SK-N-SH (cell line): ENCODE measurements around the gene EXOC4. TPM values are rescaled to one million over a fixed set of nuclear protein-coding genes. Genes with fewer than 3 reads are reported as not detected.

Experiments used
- CTCF ChIA-PET: fragments of 300-600, 350-600 bp; formaldehyde crosslinking; extraction: SDS; loops from one replicate; lab custom pipeline; 2021; lab: Yijun Ruan, JAX
- POLR2A ChIA-PET: fragments of 350-600 bp; sonication (Branson Sonifier 250); formaldehyde crosslinking; extraction: SDS; loops from one replicate; lab custom pipeline; 2020; ENCODE audit warnings: antibody characterized with exemption, inconsistent platforms; lab: Yijun Ruan, JAX
- DNase-seq: peaks from one replicate; pipeline ENCODE4 v3.0.0; 2012
- H2AFZ ChIP-seq: fragments of 200-600 bp; sonication (generic); 2 replicates; pipeline ENCODE4 v1.8.1; 2016; ENCODE audit warnings: antibody characterized with exemption, mild to moderate bottlenecking, low read depth
- H3F3A ChIP-seq: fragments of 200-600 bp; sonication (generic); replicated peaks from 2 replicates; pipeline ENCODE3; 2016; ENCODE audit warnings: antibody characterized with exemption, mild to moderate bottlenecking; ENCODE audit not compliant: insufficient read depth
- H3K27ac ChIP-seq, 2 experiments: fragments of 200-500 bp in 1 of 2; fragments of 200-600 bp in 1 of 2; sonication (Bioruptor generic) in 1 of 2; sonication (generic), shearing (Covaris generic) in 1 of 2; 2 replicates each; pipeline versions ENCODE4 v1.5.1 to v1.6.1; 2014 to 2016; ENCODE audit warnings: low read depth in 2 of 2, inconsistent platforms in 1 of 2, low read length in 1 of 2, mild to moderate bottlenecking in 1 of 2, mixed read lengths in 1 of 2
- H3K27me3 ChIP-seq: fragments of 200-600 bp; sonication (generic), shearing (Covaris generic); 2 replicates; pipeline ENCODE4 v1.6.1; 2016; ENCODE audit warnings: mixed run types; ENCODE audit not compliant: insufficient read depth
- H3K36me3 ChIP-seq, 2 experiments: fragments of 200-500 bp in 1 of 2; fragments of 200-600 bp in 1 of 2; sonication (Bioruptor generic) in 1 of 2; sonication (generic) in 1 of 2; replicated peaks in 1 of 2; 2 replicates each; pipeline versions ENCODE3 to v1.5.1; 2014 to 2016; ENCODE audit warnings: low read length in 1 of 2, mild to moderate bottlenecking in 1 of 2; ENCODE audit not compliant: insufficient read depth in 2 of 2, control insufficient read depth in 1 of 2
- H3K4me1 ChIP-seq, 2 experiments: fragments of 200-500 bp in 1 of 2; fragments of 200-600 bp in 1 of 2; sonication (Bioruptor generic) in 1 of 2; sonication (generic), shearing (Covaris generic) in 1 of 2; 2 replicates each; pipeline versions ENCODE4 v1.5.1 to v1.6.1; 2014 to 2016; ENCODE audit warnings: low read depth in 1 of 2, low read length in 1 of 2, mixed run types in 1 of 2; ENCODE audit not compliant: insufficient read depth in 2 of 2, control insufficient read depth in 1 of 2
- H3K4me2 ChIP-seq: fragments of 200-600 bp; sonication (generic), shearing (Covaris generic); 2 replicates; pipeline ENCODE4 v1.6.1; 2017; ENCODE audit warnings: mixed run types
- H3K4me3 ChIP-seq, 2 experiments: fragments of 200-500 bp in 1 of 2; fragments of 200-600 bp in 1 of 2; sonication (Bioruptor generic) in 1 of 2; sonication (generic), shearing (Covaris generic) in 1 of 2; 2 replicates each; pipeline versions ENCODE4 v1.5.1 to v1.8.1; 2014 to 2016; ENCODE audit warnings: low read depth in 2 of 2, inconsistent platforms in 1 of 2, low read length in 1 of 2, mild to moderate bottlenecking in 1 of 2, mixed read lengths in 1 of 2, moderate library complexity in 1 of 2
- H3K79me2 ChIP-seq: fragments of 200-600 bp; sonication (generic); 2 replicates; pipeline ENCODE4 v1.8.1; 2017; ENCODE audit warnings: mild to moderate bottlenecking; ENCODE audit not compliant: insufficient read depth
- H3K9ac ChIP-seq: fragments of 200-600 bp; sonication (generic); 2 replicates; pipeline ENCODE4 v1.6.1; 2017; ENCODE audit warnings: mixed run types
- H3K9me2 ChIP-seq: fragments of 200-600 bp; sonication (generic); 2 replicates; pipeline ENCODE4 v1.6.1; 2017; ENCODE audit warnings: mixed run types
- H3K9me3 ChIP-seq: fragments of 200-600 bp; sonication (generic); 2 replicates; pipeline ENCODE4 v1.6.1; 2017; ENCODE audit warnings: mixed run types, mild to moderate bottlenecking, moderate library complexity
- H4K20me1 ChIP-seq: fragments of 200-600 bp; sonication (generic); 2 replicates; pipeline ENCODE4 v1.6.1; 2017; ENCODE audit warnings: mild to moderate bottlenecking, mixed run types; ENCODE audit not compliant: insufficient read depth
- MXI1 ChIP-seq: IDR thresholded peaks from 2 replicates; pipeline ENCODE4 v1.6.1; 2012; ENCODE audit warnings: mild to moderate bottlenecking, low read depth, low read length, improper control_type of control experiment
- PBX3 ChIP-seq: IDR thresholded peaks from 2 replicates; pipeline ENCODE4; 2012
- RCOR1 ChIP-seq: fragments of 150-350 bp; IDR thresholded peaks from 2 replicates; pipeline ENCODE4 v1.6.1; 2017; ENCODE audit warnings: antibody characterized with exemption, low read length
- RFX5 ChIP-seq: IDR thresholded peaks from 2 replicates; pipeline ENCODE4 v1.6.1; 2012; ENCODE audit warnings: mild to moderate bottlenecking, improper control_type of control experiment, low read length
- SMC3 ChIP-seq: IDR thresholded peaks from 2 replicates; pipeline ENCODE4 v1.6.1; 2012; ENCODE audit warnings: low read depth, low read length, improper control_type of control experiment
- ZBTB33 ChIP-seq: IDR thresholded peaks from 2 replicates; pipeline ENCODE4 v1.4.0; 2012; ENCODE audit warnings: low read depth, borderline replicate concordance
- WGBS: methylation state at CpG from one replicate; pipeline ENCODE4 v1.1.6; 2017; ENCODE audit warnings: low lambda C conversion rate; 5-methylcytosine and 5-hydroxymethylcytosine counted together
- polyA plus RNA-seq, 3 experiments: library from polyadenylated mRNA; depleted of rRNA; stranded (reverse); fragments of >200 nt; gene quantifications; 2 replicates each; pipeline ENCODE4 v1.2.3, GENCODE V29; 2012

Gene EXOC4
- polyA plus RNA-seq, 1 of the 3 experiments (the other 2 are of a cell fraction) = 37.3 TPM

- ChIA-PET CTCF (no interaction called here), POLR2A (no interaction called here)
- no peak overlapping the region for H3K9ac ChIP-seq
- TF ChIP-seq PBX3 (no peak), RFX5 (no peak), MXI1 (no peak)
- no peaks in the 10 kb centered on the region for H3K9me2 ChIP-seq
- H2AFZ ChIP-seq = no peak overlapping the region
- WGBS = 78% methylated on average over 6 of the region's 6 CpGs
- H3K79me2 ChIP-seq = no peaks in the 10 kb centered on the region
- H3K36me3 ChIP-seq = peaks cover 0 to 42% of the 10 kb centered on the region in 2 experiments
- no peaks in the 10 kb centered on the region for H3K27me3 ChIP-seq
- H3K4me2 ChIP-seq = no peak overlapping the region
- H3K9me3 ChIP-seq = no peaks in the 10 kb centered on the region
- peak overlapping the region in 1 of 2 experiments; percentile 100; a peak in 2 of 4 replicates for H3K27ac ChIP-seq
- H3K4me1 ChIP-seq = peaks cover 11 to 46% of the 10 kb centered on the region in 2 experiments; a peak in 3 of 4 replicates
- no peaks in the 10 kb centered on the region for H4K20me1 ChIP-seq
- DNase-seq = no peak
- no peak overlapping the region for H3K4me3 ChIP-seq
- no peaks in the 10 kb centered on the region for H3F3A ChIP-seq
Measured at GRCh38 chr7:133801341-133801740, 548.5 kb downstream of the EXOC4 start.

GRCh38 chr7:133804127-133804526 lies 551.2 kb downstream of the EXOC4 start:
- Histone ChIP-seq H3K9me3 (no peaks in the 10 kb centered on the region), H2AFZ (no peak overlapping the region), H4K20me1 (no peaks in the 10 kb centered on the region), H3K9me2 (no peaks in the 10 kb centered on the region), H3K9ac (no peak overlapping the region), H3K27ac (peak overlapping the region in 1 of 2 experiments; percentile 100; a peak in 2 of 4 replicates), H3K27me3 (no peaks in the 10 kb centered on the region), H3K79me2 (no peaks in the 10 kb centered on the region), H3K4me2 (no peak overlapping the region), H3K36me3 (peaks cover 0 to 37% of the 10 kb centered on the region in 2 experiments), H3K4me3 (no peak overlapping the region), H3K4me1 (peaks cover 0 to 45% of the 10 kb centered on the region in 2 experiments; a peak in 2 of 4 replicates), H3F3A (no peaks in the 10 kb centered on the region)
- CTCF ChIA-PET = interaction anchor here (0.8 to 4.7 kb wide), 5 partner anchors 22 to 226 kb away, joined by 3 to 46 read pairs (median 4); no protein-coding TSS in a partner anchor
- DNase-seq = no peak
- WGBS = 98% methylated on average over 1 of the region's 1 CpG
- POLR2A ChIA-PET = no interaction called here
- TF ChIP-seq ZBTB33 (no peak), RCOR1 (no peak), PBX3 (no peak), SMC3 (no peak)
